Stimulated activated CD4-positive, alpha-beta T cell treated with anti-CD3 and anti-CD28 coated beads, Interleukin-4, amount 100 ng/mL, for 4 hours (primary cell): ENCODE results near the gene ELP2.
"Not testable (repeated sequence)": the region's sequence is repeated elsewhere in the genome, so short reads cannot be mapped to it uniquely, and the experiment has no call there.

ENCODE experiments used
- DNase-seq, 2 experiments: peaks; one replicate each; pipeline ENCODE4 v3.0.0-alpha.2; 2020

Gene ELP2

GRCh38 chr18:36194600-36195315, 65.1 kb downstream of the ELP2 start:
- DNase-seq, result no peak

GRCh38 chr18:36195427-36196122, 65.9 kb downstream of the ELP2 start:
- no peak for DNase-seq

- DNase-seq, result no peak
Measured at GRCh38 chr18:36196238-36196995, 66.7 kb downstream of the ELP2 start.

- no peak for DNase-seq
Measured at GRCh38 chr18:36197511-36198166, 67.9 kb downstream of the ELP2 start.

- DNase-seq, result no peak
Measured at GRCh38 chr18:36199691-36200295, 70.1 kb downstream of the ELP2 start.

- DNase-seq, result no peak
Measured at GRCh38 chr18:36200354-36200771, 70.7 kb downstream of the ELP2 start.

GRCh38 chr18:36201765-36202164, 72.1 kb downstream of the ELP2 start:
- DNase-seq, result no peak

GRCh38 chr18:36203360-36203895, 73.7 kb downstream of the ELP2 start:
- no peak for DNase-seq

GRCh38 chr18:36205166-36205565, 75.5 kb downstream of the ELP2 start:
- DNase-seq, result no peak

- DNase-seq, result no peak
Measured at GRCh38 chr18:36207303-36207702, 77.6 kb downstream of the ELP2 start.

- DNase-seq, result not testable (repeated sequence)
Measured at GRCh38 chr18:36207969-36208368, 78.3 kb downstream of the ELP2 start.

- no peak for DNase-seq
Measured at GRCh38 chr18:36211612-36212065, 81.9 kb downstream of the ELP2 start.

- no peak for DNase-seq
Measured at GRCh38 chr18:36212301-36213171, 82.8 kb downstream of the ELP2 start.

GRCh38 chr18:36214811-36215210, 85.1 kb downstream of the ELP2 start:
- no peak for DNase-seq

- DNase-seq, result no peak
Measured at GRCh38 chr18:36215577-36215976, 85.9 kb downstream of the ELP2 start.

GRCh38 chr18:36217348-36217747, 87.6 kb downstream of the ELP2 start:
- no peak for DNase-seq

- DNase-seq, result no peak
Measured at GRCh38 chr18:36229188-36229587, 99.5 kb downstream of the ELP2 start.
